Stimulated activated CD4-positive, alpha-beta T cell treated with anti-CD3 and anti-CD28 coated beads, Interleukin-4, amount 100 ng/mL, for 24 hours (primary cell): ENCODE results near the gene ZNF507.

Source experiments
- DNase-seq: peaks from one replicate; pipeline ENCODE4 v3.0.0-alpha.2; 2020

ZNF507 gene

DNA sequence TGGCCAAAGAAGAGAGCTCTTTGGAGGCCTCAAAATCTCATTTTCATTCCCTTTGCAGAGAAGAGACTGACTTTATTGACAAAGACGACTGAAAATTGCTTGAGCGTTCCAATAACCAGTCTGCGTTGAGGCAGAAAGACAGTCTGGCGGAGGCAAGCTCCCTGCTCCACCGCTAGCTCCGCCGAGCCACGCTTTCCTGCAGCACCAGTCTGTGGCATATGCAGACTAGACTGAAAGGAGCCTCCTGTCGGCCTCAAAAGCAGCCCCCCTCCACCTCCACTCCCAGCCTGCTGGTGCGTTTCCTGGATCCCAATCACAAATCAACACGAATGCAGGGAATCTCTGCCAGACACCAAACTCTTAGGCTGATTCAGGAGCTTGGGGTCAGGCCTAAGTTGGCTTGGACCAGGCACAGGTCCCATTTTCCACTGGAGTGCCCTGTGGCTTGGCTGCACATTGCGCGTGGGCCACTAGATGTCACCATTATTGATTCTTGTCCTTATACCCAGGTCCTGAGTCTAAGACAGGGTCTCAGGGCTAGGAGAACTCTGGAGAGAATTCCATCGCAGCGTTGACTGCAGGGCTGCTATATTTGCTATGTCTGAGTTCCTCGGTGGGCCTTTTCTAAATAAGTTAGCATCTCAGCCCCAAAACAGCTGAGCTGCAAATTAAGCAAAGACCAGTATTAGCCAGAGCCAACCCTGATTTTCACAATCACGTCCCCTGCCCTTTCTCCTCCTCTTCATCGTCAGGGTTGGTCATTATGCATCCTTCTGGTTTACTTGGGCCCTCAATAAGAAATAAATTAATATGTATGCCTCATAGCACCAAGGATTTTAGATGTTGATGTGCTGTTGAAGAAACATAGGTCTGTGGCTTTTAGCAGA, 5.2 kb upstream of the ZNF507 start:
- peak; percentile 50 for DNase-seq

DNA sequence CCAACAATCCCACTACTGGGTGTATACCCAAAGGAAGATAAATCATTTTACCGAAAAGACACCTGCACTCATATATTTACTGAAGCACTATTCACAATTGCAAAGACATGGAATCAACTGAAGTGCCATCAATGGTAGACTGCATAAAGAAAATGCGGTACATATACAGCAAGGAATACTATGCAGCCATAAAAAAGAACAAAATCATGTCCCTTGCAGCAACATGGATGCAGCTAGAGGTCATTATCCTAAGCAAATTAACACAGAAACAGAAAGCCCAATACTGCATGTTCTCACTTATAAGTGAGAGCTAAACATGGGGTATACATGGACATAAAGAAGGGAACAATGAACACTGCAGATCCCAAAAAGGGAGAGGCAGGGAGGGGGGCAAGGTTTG, 2.7 kb upstream of the ZNF507 start:
- no peak for DNase-seq

- DNase-seq, result no peak
These were observed 1.7 kb upstream of the ZNF507 start for GRCh38 chr19:32343550-32344262.

GRCh38 chr19:32346901-32347300, 1.5 kb downstream of the ZNF507 start:
- DNase-seq, result no peak

GRCh38 chr19:32347573-32347972, 2.2 kb downstream of the ZNF507 start:
- no peak for DNase-seq

- DNase-seq, result no peak
These were observed 3.6 kb downstream of the ZNF507 start for GRCh38 chr19:32349051-32349450.

DNA sequence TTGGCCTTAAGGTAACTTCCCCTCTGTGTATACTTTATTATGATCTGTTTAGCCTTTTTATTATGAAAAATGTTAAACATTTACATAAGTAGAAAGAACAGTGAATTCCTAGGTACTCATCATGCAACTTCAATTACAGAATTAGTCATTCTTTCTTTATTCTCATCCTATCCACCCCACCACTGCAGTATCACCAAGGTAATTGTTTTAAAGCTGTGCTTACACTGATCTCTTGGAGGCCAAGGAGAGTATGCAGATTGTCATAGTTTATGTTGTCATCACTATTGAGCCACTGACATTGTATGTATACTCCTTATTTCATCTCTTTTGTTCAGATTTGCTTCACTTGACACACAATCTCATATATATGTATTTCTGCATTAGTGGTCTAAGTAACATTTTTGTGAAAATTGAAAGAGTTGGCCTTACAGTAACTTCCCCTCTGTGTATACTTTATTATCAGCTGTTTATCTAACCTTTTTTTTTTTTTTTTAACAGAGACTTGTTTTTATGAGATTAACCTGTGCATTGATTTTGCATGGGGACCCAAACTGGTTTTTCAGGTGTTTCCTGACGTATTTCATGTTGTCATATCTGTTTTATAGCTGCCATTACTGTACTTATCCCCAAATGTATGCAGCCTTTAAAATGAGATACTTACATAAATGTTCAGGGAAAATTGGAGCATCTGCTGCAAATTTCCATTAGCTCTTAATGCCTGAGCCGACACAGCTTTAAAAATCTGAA, 4.5 kb downstream of the ZNF507 start:
- DNase-seq, result no peak

DNA sequence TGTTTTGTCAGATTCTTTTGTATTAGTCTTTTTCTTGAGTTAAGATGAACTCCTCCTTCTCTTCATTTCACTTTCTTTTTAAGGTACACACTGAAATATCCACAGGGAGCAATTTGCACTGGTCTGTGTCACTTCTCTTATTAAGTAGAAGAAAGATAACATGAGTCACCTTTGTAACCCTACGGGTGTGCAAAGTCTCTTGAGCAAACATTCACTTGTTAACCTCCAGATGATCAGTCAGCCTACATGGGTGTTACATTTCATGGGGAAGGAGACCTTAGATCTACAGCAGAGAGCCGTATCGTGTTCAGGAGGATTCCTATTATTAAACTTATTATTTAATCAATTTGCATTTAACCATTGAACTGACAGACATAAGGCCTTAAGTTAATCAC, 5.1 kb downstream of the ZNF507 start:
- DNase-seq, result no peak

GRCh38 chr19:32350987-32351348, 5.6 kb downstream of the ZNF507 start:
- DNase-seq, result no peak

- no peak for DNase-seq
These were observed 6.8 kb downstream of the ZNF507 start for GRCh38 chr19:32352241-32352630.

- DNase-seq, result no peak
These were observed 8.9 kb downstream of the ZNF507 start for GRCh38 chr19:32354345-32354744.

GRCh38 chr19:32355309-32355708, 9.9 kb downstream of the ZNF507 start:
- DNase-seq, result no peak

- DNase-seq, result no peak
These were observed 12.3 kb downstream of the ZNF507 start for GRCh38 chr19:32357720-32358119.

- DNase-seq, result no peak
These were observed 12.9 kb downstream of the ZNF507 start for GRCh38 chr19:32358321-32358720.

DNA sequence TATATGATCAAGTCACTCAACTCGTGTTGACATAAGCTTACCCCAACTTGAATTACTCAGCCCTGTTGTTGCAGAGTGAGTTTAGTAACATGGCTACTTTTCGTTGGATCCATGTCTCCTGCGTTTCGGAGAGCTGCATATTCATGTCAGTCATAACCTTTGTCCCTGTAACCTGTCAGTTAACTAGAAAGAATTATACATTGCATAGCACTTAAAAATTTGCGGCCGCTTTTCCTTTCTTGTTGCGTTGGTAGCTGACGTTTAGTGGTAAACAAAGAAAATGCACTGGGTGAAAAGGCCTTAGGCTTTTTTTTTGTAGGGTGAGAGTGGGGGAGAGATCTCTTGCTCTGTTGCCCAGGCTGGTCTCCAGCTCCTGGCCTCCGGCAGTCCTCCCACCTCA, 14.2 kb downstream of the ZNF507 start:
- DNase-seq, result no peak

DNA sequence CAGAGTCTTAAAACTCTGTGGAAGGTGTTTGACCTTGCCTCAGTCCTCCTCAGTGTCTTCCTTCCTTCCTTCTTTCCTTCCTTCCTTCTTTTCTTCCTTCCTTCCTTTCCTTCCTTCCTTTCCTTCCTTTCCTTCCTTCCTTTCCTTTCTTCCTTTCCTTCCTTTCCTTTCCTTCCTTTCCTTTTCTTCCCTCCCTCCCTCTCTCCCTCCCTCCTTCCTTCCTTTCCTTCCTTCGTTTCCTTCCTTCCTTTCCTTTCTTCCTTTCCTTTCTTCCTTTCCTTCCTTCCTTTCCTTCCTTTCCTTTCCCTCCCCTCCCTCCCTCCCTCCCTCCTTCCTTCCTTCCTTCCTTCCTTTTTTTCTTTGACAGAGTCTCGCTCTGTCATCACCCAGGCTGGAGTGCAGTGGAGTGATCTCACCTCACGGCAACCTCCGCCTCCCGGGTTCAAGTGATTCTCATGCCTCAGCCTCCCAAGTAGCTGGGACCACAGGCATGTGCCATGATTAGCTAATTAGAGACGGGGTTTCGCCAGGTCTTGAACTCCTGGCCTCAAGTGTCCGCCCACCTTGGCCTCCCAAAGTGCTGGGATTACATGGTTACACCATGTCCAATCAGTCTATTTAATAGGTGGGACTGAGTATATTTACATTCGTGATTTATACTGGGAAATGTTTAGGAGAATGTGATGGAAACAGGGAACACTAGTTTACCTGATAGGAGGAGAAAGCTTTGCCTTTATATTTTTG, 16.3 kb downstream of the ZNF507 start:
- DNase-seq, result no peak

DNA sequence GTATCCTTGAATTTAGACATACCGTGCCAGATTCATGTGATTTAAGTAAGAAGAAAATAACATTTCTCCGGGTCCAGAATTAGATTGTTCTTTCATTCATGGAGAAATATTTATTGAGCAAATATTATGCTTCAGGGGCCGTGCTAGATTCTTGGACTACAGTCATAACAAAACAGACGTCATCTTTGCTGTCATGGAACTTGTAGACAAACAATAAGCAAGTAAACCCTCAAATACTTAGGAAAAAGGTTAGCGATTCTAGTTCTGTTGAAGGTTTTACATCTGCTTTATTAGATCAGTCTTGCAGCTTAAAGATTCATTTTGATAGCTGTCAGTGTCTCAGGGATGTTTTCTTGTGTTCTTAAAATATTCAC, 16.9 kb downstream of the ZNF507 start:
- DNase-seq, result no peak

DNA sequence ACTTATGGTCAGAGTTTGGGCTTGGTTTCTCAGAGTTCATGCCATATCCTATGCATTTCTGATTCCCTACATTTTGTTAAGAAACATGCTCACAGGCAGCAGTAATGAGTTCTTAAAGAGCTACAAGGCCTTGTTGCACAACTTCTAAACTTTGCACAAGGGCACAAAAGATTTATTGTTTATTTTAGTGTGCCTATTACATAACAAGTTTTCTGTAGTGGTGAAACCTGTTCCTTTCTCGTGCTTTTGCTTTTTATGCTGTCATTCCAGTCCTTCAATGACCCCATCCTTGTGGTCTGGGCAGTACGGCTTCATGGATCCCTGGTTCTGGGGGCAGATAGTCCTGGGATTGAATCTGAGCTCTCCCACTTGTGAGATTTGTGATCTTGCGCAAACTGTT, 17.8 kb downstream of the ZNF507 start:
- no peak for DNase-seq

GRCh38 chr19:32363632-32364031, 18.2 kb downstream of the ZNF507 start:
- no peak for DNase-seq

GRCh38 chr19:32364040-32364439, 18.6 kb downstream of the ZNF507 start:
- DNase-seq, result no peak

DNA sequence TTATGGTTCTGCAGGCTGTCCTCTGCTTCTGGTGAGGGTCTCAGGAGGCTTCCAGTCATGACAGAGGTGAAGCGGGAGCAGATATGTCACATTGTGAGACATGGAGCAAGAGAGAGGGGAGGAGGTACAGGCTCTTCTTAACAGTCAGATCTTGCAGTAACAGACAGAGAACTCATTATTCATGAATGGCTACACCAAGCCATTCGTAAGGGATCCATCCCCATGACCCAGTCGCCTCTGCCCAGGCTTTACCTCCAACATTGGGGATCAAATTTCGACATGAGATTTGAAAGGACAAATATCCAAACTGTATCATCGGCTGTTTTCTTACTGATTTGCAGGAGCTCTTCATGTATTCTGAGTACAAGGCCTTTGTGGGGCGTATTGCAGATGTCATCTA, 21.7 kb downstream of the ZNF507 start:
- DNase-seq, result no peak

DNA sequence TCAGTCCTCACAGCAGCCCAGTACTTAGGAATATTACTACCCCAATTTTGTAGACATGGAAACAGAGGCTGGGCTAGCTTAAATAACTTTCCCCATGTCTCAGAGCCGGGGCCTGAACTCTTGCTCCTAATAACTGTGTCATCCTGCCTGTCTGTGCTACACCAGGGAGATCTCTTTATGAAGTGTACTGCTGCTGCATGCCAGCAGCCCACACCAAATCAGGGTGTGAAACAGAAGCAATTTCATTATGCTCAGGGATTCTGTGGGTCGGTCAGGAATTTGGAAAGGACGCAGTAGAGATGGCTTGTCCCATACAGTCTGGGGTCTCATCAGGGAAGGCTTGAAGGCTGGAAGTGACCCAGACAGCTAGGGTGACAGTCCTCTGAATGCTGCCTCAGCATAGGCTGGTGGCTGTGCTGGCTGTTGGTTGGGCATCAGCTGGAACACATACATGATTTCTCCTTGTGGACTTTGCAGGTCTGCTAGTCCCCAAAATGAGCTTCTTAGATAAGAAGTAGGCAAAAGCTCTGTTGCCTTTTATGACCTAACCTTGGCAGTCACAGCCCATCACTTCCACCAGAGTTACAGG, 22.6 kb downstream of the ZNF507 start:
- no peak for DNase-seq

DNA sequence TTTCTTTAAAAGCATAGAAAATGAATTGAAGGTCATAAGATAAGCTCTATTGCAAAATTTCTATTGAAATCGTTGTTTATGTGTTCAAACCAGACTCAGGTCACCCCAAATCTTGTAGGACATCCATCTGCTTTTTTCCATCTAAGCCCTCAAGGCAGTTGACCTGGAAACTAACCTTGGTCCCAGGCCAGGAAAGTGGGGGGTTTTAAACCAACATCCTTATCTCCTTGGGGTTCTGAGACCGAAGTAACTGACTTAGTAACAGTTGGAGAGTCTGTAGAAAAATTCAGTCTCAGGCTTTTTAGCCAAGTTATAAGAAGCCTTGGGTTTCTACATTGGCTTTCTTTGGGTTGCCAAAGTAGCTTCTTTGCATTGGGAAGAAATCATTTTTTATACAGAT, 23.4 kb downstream of the ZNF507 start:
- DNase-seq, result no peak
